GM18909 (cell line): ENCODE data around the gene NUDC.
"Not testable (repeated sequence)": the region's sequence is repeated elsewhere in the genome, so short reads cannot be mapped to it uniquely, and the experiment has no call there.

Source experiments
- ATAC-seq: cut with Tn5 transposase; IDR thresholded peaks from one replicate; pipeline ENCODE4 v1.9.1; 2021; ENCODE audit warnings: mild to moderate bottlenecking; ENCODE audit not compliant: unreplicated experiment, poor library complexity

The NUDC gene

DNA sequence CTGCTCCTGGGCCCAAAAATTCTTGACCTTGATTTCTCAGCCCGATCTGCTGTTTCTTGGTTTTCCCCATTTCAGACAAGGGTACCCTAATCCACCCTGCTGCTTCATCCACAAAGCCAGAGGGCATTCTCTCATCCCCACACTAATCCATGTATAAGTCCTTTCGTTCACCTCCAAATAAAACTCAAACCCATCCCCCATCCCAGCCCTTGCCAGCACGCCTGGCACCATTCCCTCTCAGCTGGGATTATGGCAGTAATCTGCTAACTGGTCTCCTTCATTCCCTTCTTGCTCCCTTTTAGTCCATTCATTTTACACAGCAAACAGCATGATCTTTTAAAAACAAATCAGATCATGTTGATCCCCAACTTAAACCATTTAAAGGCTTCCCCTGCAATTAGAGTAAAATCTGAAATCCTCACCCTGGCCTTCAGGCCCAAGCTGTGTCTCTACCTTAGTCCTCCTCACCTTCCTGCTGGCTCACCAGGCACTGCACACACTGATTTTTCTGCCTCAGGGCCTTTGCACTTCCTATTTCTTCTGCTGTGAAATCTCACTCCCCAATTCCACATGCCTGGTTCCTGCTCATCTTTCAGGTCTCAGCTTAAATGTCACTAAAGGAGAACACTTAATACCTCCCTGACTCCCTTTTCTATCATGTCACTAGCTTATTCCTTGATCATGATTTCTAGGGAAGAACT lies 59.8 kb downstream of the NUDC start:
- no peak for ATAC-seq

- no peak for ATAC-seq
Measured at GRCh38 chr1:26983863-26984262, 62.3 kb downstream of the NUDC start.

GRCh38 chr1:26984291-26984690 lies 62.7 kb downstream of the NUDC start:
- no peak for ATAC-seq

- ATAC-seq = no peak
Measured at GRCh38 chr1:26986658-26987057, 65.1 kb downstream of the NUDC start.

GRCh38 chr1:26989403-26990109 lies 68.0 kb downstream of the NUDC start:
- ATAC-seq = not testable (repeated sequence)

DNA sequence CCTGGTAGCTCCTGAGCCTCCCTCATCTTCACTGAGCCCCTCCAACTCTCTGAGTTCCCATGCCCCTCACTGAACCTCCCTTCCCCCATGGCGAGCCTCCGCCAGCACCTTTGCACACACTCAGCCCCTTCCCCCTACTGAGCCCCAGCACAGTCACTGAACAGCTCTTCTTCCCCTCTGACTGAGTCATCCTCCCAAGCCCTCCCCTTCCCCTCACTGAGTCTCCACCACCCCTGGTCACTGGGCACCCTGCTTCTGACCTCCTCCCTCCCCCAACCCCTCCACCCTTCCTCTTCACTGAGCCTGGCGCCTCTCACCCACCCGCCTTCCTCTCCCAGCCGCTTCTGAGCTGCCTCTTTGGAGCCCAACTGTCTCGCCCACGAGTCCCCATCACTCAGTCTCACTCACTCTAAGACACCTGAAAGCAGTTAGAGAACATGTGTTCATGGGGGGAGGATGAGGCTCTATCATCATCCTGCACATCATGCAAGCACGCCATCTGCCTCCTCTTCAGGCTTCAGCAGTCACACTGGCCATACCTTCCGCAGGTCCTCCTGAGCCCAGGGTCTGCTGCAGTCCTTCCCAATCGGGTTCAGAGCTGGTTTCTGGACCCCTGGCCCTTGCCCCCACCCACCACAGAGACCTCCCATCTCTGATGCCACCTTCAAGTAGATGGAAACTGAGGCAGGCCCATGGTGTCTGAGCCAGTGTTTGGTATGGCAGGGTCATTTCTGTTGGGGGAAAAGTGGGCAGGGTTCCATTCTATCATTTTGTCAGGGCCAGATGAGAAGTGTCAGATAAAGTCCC lies 70.0 kb downstream of the NUDC start:
- no peak for ATAC-seq

- peak; percentile 52 for ATAC-seq
Measured at GRCh38 chr1:26993237-26994019, 71.9 kb downstream of the NUDC start, which contains the start of gene TRNP1. Gene TRNP1, plus strand, starts transcription at chr1:26993692. Its CDS starts 95 bp downstream, at chr1:26993787.

DNA sequence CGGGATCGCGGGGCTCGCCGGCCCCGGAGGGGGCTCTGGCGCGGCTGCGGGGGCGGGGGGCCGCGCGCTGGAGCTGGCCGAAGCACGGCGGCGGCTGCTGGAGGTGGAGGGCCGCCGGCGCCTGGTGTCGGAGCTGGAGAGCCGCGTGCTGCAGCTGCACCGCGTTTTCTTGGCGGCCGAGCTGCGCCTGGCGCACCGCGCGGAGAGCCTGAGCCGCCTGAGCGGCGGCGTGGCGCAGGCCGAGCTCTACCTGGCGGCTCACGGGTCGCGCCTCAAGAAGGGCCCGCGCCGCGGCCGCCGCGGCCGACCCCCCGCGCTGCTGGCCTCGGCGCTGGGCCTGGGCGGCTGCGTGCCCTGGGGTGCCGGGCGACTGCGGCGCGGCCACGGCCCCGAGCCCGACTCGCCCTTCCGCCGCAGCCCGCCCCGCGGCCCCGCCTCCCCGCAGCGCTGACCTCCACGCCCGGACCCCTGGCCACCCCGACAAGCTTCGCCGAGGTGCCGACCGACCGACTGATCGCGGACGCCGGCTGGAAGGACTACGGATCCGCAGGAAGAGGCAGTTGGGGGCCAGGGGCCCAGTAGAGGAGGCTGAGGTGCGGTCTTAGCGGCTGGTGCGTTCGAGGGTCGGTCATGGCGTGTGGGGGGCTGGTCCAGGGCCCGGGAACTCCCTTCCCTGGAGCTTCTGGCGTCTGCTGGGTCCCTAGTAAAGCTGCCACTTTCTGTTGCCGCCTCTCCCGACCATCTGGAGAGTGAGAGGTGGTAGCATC lies 72.7 kb downstream of the NUDC start:
- peak; percentile 19 for ATAC-seq

DNA sequence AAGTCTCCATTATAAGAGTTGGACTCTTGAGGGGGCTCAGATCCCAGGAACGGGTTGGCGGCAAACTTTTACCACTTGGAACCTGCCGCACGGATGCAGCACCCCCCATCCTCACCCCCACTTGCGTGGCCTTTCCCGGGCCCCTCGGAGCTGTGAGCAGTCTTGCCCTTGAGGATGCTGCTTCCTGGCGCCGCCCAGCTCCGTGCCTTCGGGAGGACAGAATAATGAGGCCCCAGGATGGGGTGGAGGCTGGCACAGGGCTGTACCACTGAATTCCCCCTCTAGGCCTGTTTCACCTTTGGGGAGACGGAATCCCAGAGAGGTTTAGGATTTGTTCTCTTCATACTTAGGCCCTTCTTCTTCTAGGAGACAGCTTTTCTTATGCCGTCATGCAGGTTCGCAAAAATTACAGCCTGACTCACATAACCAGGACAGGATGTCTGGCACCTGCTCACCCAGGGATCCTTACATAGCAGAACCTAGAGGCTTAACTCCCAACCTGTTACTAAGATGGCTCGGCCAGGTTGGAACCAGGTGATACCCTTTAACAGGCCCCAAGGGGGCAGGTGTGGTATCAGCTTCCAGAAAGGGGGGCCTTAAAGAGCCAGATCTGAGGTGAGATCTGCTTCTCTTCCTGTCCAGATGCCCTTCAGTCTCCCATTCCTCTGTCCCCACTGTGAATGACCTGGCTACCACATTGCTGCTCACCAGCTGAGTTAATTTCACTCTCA lies 73.4 kb downstream of the NUDC start:
- no peak for ATAC-seq

DNA sequence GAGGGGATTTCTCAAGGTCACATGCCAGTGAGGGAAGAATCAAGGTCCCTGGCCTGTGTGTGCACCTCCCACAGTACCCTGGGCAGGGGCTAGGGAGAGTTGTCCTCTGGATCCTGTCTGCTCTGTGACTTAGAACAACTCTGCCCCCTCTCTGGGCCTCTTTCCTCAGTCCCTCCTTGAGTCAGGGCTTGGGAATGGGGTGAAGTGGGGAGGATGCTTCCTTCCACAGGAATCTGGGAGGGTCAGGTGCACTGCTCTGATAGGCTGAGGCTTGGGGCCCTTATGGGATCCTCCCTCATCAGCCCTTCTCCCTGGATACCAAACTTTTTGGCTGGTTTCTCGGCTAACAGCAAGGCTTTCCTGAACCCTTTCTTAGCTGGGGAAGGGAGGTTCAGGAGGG lies 74.5 kb downstream of the NUDC start:
- ATAC-seq = no peak
